ENCODE measurements around the gene ALOXE3.
"Not testable (repeated sequence)": the region's sequence is repeated elsewhere in the genome, so short reads cannot be mapped to it uniquely, and the experiment has no call there.

ALOXE3 gene

GRCh38 chr17:8067806-8068205 lies 50.5 kb downstream of the ALOXE3 start:
- no peak for DNase-seq

GRCh38 chr17:8066841-8067775 lies 51.2 kb downstream of the ALOXE3 start:
- DNase-seq = no peak

DNA sequence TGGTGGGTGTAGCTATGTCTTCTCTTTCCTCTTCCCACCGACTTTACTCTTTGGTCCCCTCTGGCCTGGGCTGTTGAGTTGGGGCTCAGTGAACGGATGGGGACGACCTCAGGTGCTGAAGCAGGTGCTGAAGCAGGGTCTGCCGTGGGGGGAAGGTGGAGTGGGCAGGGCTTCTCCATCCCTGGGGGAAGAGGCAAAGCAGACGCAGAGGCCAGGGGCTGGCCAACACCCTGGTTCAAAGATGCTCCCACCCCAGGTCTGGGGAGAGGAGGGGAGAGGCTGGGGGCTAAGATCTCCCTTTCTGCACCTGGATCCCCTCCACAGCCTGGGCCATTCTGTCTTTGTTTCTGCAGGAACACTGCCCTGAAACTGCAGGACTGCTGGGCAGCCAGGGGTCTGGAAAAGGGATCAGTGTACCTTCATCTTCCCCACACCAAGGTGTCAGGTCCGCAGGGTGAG lies 53.7 kb downstream of the ALOXE3 start:
- no peak for DNase-seq

DNA sequence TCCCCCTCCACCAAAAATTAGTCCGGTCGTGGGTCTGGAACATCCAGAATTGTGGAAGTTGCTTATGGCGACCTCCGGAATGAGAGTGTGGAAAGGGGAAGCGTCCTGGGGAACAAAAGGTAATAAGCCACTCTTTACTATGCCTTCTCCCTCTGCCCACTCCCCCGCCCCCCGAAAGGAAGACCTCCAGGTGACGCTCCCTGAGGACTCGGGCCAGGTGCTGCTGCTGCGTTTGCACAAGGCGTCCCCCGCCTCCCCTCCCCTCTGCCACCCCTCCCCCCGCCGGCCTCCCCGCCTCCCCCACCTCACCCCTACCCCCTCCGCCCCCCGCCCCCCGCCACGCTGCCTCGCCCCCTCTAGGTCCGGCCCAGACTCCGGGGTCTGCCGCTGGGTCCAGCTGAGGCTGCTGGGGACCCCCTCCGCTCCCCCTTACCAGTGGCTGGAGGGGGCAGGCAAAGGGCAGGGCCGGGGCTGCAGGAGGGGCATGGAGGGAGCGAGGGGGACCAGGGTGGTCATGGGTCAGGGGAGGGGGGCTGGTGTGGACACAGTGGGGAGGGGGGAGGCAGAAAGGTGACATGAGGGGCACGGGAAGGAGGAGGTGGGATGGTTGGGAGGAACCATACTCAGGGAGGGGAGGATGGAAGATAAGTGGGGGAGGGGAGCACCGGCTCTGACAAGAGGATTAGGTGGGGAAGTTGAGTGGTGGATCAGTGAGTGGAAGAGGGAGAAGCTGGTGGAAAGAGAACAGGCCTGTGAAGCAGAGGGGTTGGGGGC lies 54.4 kb downstream of the ALOXE3 start:
- DNase-seq = no peak

DNA sequence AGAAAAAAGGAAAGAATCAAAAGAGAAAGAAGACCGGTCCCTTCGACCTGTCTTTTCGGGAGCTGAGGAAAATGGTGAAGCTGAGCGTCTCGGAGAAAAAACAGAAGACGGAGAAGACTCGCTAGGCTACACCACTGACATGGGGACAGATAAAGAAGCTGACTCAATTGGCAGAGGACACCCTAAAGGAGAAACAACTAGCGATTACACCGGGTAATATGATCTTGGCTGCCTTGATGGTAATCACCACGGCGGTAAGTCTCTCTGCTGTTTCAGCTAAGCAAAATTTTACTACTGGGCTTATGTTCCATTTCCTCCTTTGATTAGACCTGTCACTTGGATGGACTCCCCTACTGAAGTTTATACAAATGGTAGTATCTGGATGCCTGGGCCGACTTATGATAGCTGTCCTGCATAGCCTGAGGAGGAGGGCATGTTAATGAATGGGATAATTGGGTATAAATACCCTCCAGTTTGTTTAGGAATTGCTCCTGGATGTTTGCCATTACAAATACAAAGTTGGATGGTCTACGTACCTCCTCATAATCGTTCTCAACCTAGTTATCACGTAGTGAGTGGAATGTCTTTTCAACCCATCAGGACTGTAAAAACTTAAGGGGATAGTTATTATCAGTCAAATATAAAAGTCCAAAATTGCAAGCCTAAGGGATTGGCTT lies 55.4 kb downstream of the ALOXE3 start:
- peak; percentile 4 to 30 for DNase-seq

- no peak for DNase-seq
Observed at GRCh38 chr17:8062435-8062806, 55.9 kb downstream of the ALOXE3 start.

- DNase-seq = not testable (repeated sequence)
Observed at GRCh38 chr17:8061851-8062250, 56.5 kb downstream of the ALOXE3 start.

DNA sequence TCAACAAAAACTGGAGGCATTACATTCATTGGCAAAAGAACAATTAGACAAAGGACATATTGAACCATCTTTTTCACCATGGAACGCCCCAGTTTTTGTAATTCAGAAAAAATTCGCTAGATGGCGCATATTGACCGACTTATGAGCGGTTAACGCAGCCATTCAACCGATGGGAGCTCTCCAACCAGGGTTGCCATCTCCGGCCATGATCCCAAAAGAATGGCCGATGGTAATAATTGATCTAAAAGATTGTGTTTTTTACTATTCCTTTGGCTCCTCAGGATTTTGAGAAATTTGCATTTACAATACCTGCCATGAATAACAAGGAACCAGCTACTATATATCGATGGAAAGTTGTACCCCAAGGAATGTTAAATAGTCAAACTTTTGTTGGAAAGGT lies 58.0 kb downstream of the ALOXE3 start:
- DNase-seq = peak; percentile 68 to 83

DNA sequence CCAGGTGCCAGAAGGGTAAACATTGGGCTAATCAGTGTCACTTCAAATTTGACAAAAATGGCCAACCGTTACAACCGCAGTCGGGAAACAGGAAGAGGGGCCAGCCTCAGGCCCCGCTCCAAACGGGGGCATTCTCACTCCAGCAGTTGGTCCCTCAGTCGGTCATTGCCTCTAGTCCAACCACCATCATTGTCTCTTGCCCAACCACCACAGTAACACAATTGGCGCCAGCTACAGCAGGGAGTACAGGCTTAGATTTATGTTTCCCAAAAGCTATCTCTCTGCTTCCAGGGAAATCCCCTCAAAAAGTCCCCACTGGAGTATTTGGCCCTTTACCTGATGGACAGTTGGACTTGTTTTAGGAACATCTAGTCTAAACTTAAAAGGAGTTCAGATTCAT lies 59.2 kb downstream of the ALOXE3 start:
- peak in 1 of 2 experiments; percentile 80 for DNase-seq

DNA sequence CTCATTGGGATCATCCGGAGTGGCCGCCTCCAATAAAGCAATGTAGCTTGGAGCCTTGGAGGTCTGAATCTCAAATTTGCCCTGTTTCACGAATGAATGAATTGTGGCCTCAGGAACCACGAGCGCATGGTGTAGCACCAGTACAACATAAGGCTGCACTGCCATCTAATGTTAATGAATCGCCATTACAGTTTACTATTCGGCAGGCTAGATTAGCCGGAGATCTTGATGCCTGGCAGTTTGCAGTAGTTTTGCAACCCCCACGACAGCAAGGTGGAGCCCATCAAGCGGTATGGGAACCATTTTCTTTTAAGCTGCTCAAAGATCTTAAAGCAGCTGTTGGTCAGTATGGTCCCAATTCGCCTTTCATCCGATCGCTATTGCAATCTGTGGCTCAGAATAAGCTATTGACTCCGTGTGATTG lies 60.6 kb downstream of the ALOXE3 start:
- peak; percentile 64 to 85 for DNase-seq

DNA sequence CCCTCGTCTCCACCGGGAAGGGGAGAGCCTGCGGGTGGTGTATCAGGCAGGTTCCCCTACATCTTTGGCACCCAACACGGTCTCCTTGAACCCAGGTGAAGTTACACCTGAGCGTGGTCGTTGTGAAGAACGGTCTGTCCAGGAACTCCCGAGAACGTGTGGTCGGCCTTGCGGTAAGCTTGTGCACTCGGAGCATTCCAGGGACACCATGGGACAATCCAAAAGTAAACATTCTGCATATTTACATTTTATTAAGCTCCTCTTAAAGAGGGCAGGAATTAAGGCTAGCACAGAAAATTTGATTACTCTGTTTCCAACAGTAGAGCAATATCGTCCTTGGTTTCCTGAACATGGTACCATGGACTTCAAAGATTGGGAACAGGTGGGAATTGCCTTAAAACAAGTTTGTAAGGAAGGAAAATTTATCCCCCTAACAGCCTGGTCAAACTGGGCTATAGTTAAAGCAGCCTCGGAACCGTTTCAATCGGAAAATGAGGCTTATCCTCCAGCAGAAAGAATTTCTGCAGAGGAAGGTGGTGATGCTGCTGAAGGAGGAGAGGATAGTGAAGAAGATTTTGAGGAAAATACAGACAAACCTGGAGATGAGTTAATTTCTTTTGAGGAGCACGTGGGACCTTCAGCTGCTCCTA lies 61.2 kb downstream of the ALOXE3 start:
- no peak for DNase-seq

- no peak for DNase-seq
Observed at GRCh38 chr17:8056232-8056975, 61.9 kb downstream of the ALOXE3 start.

- no peak for DNase-seq
Observed at GRCh38 chr17:8055851-8056231, 62.5 kb downstream of the ALOXE3 start.

DNA sequence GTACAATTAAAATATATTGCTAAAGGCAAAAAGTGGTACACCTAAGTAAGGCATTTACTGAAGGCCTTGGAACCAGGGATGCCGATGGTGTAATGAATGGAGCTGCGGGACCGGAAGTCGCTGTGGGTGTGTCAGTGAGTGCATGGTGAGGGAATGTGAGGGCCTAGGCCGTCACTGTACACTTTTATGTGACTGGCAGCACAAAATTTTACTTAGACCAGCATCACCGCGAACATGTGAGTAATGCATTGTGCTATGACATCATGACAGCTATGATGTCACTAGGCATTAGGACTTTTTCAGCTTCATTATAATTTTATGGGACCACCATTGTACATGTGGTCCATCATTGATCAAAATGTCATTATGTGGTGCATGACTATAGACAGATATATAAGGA lies 64.7 kb downstream of the ALOXE3 start:
- no peak for DNase-seq

- no peak for DNase-seq
Observed at GRCh38 chr17:8052256-8053252, 65.8 kb downstream of the ALOXE3 start.

- DNase-seq = no peak
Observed at GRCh38 chr17:8051831-8052230, 66.5 kb downstream of the ALOXE3 start.

GRCh38 chr17:8048736-8049135 lies 69.6 kb downstream of the ALOXE3 start:
- no peak for DNase-seq

DNA sequence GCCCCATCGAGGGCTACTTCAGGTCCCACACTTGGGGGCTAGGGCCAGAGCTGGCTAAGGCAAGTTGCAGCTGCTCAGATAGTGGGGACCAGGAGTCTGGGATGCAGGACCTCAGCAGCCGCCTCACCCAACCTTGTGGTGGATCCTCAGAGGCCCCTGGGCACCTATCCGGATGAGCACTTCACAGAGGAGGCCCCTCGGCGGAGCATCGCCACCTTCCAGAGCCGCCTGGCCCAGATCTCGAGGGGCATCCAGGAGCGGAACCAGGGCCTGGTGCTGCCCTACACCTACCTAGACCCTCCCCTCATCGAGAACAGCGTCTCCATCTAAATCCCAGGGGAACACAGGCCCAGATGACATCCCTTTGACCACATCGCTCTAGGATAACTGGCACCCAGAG lies 70.1 kb downstream of the ALOXE3 start:
- no peak for DNase-seq

DNA sequence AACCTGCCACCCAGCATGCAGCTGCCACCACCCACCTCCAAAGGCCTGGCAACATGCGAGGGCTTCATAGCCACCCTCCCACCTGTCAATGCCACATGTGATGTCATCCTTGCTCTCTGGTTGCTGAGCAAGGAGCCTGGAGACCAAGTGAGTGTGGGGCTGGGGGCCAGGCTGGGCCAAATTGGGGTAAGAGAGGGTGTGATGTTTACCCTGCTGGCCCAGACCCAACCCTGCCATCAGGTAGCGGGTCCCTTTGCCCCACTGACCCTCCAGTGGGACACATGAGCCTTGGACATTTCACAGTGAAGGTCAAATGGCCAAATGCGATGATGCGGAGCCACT lies 70.6 kb downstream of the ALOXE3 start:
- no peak for DNase-seq

- no peak for DNase-seq
Observed at GRCh38 chr17:8046929-8047768, 71.2 kb downstream of the ALOXE3 start.
